Transverse colon (tissue), 4 donors: Measurements from ENCODE around the gene ITPR2.

Source experiments
- CTCF ChIP-seq, 5 experiments: fragments of 200-600 bp in 3 of 5; fragments of 450-650 bp in 2 of 5; sonication (generic) in 3 of 5; IDR thresholded peaks; 1 replicate in 2 of 5; 2 replicates in 3 of 5; pipeline ENCODE4 v1.5.1; 2016 to 2017; ENCODE audit warnings: antibody characterized with exemption in 5 of 5, inconsistent platforms in 3 of 5, mild to moderate bottlenecking in 2 of 5, moderate library complexity in 1 of 5
- EP300 ChIP-seq: sonication (generic); formaldehyde crosslinking; IDR thresholded peaks from one replicate; pipeline ENCODE4 v1.6.1; 2017; ENCODE audit warnings: antibody characterized with exemption, low read depth
- POLR2AphosphoS5 ChIP-seq, 3 donors: sonication (generic); formaldehyde crosslinking; IDR thresholded peaks; one replicate each; pipeline ENCODE4 v1.6.1; 2016; ENCODE audit warnings: antibody characterized with exemption in 3 of 3

DNA sequence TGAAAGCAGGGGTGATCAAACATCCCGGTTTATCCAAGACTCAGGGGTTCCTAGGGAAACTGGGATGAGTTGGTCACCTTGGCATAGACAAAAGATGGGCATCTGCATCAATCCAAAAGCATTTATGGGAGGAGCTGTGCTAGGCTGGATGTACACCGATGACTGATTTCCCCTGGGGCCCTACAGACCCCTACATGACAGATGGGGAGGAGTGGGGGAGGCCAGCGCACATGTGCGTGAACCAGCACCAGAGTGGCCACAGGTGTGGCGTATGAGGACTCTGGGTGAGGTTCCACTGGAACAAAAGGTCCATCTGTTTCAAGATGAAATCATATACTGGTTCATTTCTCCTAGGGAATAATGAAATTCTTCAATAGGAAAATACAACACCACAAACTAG lies 210.4 kb downstream of the ITPR2 start:
- TF ChIP-seq CTCF (IDR thresholded peaks at IDR 0.05) (no peak), EP300 (no peak), POLR2AphosphoS5 (IDR thresholded peaks at IDR 0.05) (no peak)
